Measurements from ENCODE around the gene CPN1.

The CPN1 gene

DNA sequence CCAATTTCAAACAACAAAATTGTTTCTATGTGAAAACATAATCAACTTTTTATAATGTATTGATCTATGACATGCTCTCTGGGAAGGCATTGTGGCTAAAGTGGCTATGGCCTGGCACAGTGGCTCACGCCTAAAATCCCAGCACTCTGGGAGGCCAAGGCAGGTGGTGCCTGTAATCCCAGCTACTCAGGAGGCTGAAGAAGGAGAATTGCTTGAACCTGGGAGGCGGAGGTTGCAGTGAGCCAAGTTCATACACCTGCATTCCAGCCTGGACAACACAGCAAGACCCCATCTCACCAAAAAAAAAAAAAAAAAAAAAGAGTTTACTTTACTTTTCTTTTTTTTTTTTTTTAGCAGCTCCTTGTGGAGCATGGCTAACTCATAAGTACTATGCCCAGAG, 38.9 kb upstream of the CPN1 start:
- no peak overlapping the region for H3K4me3 ChIP-seq (ENCODE audit: low read depth, low read length)
- DNase-seq (ENCODE audit: low read depth): no peak
- no peak for TF ChIP-seq CTCF (IDR thresholded peaks at IDR 0.05; ENCODE audit: control insufficient read depth, extremely low read depth, insufficient read depth)

DNA sequence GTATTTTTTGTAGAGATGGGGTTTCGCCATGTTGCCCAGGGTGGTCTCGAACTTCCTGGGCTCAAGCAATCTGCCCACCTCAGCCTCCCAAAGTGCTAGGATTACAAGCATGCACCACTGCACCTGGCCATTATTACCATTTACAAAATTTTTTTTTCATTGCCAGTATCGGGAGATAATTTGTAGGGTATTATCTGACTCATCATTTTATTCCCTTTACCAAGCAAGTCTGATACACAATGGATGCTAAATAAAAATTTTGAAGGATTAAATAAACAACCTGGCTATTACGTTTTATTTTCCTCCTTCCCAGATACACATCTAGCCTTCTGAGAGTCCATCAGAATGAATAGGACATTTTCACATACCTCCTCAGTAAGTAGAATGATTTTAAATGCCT, 38.1 kb upstream of the CPN1 start:
- no peak overlapping the region for H3K4me3 ChIP-seq (ENCODE audit: low read depth, low read length)
- no peak for DNase-seq (ENCODE audit: low read depth)
- TF ChIP-seq CTCF (IDR thresholded peaks at IDR 0.05; ENCODE audit: control insufficient read depth, extremely low read depth, insufficient read depth): no peak

DNA sequence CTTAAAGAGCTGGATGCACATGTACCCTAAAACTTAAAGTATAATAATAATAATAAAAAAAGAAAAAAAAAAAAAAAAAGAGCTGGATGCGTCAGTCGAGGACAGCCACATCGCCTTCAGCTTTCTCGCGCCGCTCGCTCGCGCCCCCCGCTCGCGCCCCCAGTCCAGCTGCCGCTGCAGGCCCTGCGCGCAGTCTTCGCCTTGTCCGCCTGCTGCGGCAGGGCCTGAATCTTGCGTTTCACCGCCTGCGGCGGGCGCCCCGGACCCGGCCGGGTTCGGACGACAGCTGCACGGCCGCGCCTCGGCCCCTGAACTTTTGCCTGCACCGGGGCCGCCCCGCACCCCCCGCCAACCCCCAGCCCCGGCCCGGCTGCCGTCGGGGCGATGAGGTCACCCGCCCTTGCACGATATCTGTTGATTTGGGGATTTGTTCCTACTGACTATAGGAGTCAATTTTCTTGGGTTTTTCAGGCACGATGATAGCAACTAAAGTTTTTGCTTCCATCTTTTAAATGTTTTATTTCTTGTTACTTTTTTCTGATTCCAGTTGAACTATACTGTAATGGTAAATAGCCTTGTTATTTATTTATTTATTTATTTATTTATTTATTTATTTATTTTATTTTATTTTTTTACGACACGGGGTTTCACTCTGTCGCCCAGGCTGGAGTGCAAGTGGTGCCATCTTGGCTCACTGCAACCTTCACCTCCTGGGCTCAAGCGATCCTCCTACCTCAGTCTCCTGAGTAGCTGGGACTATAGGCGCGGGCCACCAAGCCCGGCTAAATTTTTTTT, 33.5 kb upstream of the CPN1 start:
- H3K4me3 ChIP-seq (ENCODE audit: low read depth, low read length): no peak overlapping the region
- DNase-seq (ENCODE audit: low read depth): no peak
- TF ChIP-seq CTCF (IDR thresholded peaks at IDR 0.05; ENCODE audit: control insufficient read depth, extremely low read depth, insufficient read depth): no peak

DNA sequence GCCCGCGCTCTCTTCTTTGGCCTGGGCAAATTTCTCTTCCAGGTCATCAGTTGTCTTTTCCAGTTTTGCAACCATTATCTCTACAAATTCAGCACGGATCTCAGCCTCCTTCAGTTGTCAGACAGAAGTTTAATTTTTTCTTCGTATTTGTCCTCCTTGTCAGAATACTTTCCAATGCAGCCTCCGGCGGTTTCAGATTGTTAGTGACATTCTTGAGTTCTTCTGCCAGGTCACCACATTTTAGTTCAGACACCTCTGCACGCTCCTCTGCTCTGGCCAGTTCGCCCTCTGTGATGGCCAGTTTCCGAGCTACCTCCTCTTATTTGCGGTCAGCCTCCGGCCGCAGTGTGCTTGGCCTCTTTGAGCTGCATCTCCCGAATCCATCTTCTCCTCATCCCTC, 32.8 kb upstream of the CPN1 start:
- no peak overlapping the region for H3K4me3 ChIP-seq (ENCODE audit: low read depth, low read length)
- DNase-seq (ENCODE audit: low read depth): no peak
- no peak for TF ChIP-seq CTCF (IDR thresholded peaks at IDR 0.05; ENCODE audit: control insufficient read depth, extremely low read depth, insufficient read depth)

- TF ChIP-seq CTCF (IDR thresholded peaks at IDR 0.05; ENCODE audit: control insufficient read depth, extremely low read depth, insufficient read depth): no peak
- H3K4me3 ChIP-seq (ENCODE audit: low read depth, low read length): no peak overlapping the region
- DNase-seq (ENCODE audit: low read depth): no peak
Observed at GRCh38 chr10:100109670-100110069, 28.0 kb upstream of the CPN1 start.

DNA sequence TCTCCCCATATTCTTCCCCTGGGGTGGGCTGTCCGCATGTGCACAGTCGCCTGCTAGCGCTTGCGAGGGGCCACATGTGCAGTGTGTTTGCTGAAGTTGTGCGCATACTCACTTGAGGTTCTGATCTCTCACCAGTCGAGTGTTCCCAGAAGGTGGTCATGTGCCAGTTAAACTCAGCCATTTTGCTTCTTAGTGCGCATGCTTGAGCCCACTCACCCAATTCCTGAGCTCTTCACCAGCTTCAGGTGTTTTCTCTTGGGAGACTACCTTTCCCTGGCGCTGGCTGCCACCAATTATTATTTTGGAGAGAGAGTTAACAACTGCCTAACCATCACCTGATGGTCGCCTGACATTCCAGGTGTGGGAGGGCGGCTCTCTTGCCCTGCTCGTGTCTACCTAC, 25.2 kb upstream of the CPN1 start:
- H3K4me3 ChIP-seq (ENCODE audit: low read depth, low read length): no peak overlapping the region
- no peak for DNase-seq (ENCODE audit: low read depth)
- TF ChIP-seq CTCF (IDR thresholded peaks at IDR 0.05; ENCODE audit: control insufficient read depth, extremely low read depth, insufficient read depth): no peak

- H3K4me3 ChIP-seq (ENCODE audit: low read depth, low read length): no peak overlapping the region
- TF ChIP-seq CTCF (IDR thresholded peaks at IDR 0.05; ENCODE audit: control insufficient read depth, extremely low read depth, insufficient read depth): no peak
- no peak for DNase-seq (ENCODE audit: low read depth)
Observed at GRCh38 chr10:100104300-100104699, 22.6 kb upstream of the CPN1 start.

All from LNCaP clone FGC (cell line).